GM19099 (cell line): ENCODE measurements around the gene DCAF10.

Experiments used
- POLR2A ChIP-seq: IDR thresholded peaks from 3 replicates; pipeline ENCODE4 v1.6.1; 2011; ENCODE audit warnings: low read depth; ENCODE audit not compliant: insufficient read length; ENCODE audit errors: extremely low read depth

The DCAF10 gene

GRCh38 chr9:37784616-37785483 is 15.7 kb upstream of the DCAF10 start, which contains the start of gene EXOSC3:
Gene EXOSC3, minus strand, starts transcription at chr9:37785064. Its CDS starts 20 bp downstream, at chr9:37785044.
- peak; percentile 96 for TF ChIP-seq POLR2A

GRCh38 chr9:37787059-37787458 is 13.5 kb upstream of the DCAF10 start:
- no peak for TF ChIP-seq POLR2A

DNA sequence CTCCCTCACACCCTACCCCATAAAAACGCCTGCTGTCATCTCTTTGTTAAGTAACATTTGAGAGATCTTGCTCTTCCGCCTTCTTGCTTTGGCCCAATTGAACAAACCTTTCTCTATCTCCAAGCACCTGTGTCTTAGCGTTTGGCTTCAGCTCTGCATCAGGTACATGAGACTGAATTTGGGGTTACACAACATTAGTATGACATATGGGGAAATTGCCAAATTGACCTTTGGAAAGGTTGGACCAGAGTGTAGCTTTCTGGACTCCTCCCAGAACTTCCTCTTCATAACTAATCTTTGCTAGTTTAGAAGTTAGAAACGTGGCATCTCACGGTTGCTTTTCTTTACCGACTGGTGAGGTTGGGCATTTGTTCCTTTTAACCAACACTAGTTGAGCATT is 12.3 kb upstream of the DCAF10 start:
- no peak for TF ChIP-seq POLR2A

DNA sequence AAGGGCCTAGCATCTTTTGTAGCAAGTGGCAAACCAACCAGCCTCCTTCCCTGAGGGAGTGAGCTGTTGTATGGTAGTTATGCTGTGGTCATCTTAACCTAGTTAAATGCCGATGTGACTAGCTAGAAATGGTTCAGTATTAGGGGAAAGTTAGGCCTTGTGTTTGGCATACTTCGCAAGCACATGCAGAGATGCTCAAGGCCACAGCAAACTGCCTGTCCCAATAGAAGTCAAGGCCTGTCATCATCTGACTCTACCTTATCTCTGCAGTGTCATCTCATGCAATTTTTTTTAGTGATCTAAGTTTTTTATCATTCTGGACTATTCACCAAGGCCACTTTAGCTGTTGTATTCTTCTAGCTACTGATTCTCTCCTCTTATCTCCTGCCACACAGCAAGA is 10.5 kb upstream of the DCAF10 start:
- no peak for TF ChIP-seq POLR2A

GRCh38 chr9:37792122-37792521 is 8.5 kb upstream of the DCAF10 start:
- TF ChIP-seq POLR2A = no peak

DNA sequence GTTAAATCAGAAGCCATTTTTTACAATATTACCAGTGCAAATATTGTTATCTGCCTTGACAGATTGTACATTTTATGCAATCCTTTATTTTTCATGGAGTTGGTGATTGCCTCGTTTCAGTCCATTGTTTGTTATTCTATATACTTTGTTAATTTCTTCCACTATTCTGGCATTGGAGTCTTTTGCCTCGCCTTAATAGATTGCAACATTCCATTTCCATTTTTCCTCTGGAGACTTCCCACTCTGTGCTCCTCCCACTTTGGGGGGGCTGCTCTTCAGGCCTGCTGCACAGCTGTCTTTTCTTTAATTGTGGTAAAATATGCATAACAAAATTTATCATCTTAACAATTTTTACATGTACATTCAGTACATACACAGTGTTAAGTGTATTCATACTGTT is 4.4 kb upstream of the DCAF10 start:
- TF ChIP-seq POLR2A = no peak

GRCh38 chr9:37798677-37799076 is 1.9 kb upstream of the DCAF10 start:
- no peak for TF ChIP-seq POLR2A

DNA sequence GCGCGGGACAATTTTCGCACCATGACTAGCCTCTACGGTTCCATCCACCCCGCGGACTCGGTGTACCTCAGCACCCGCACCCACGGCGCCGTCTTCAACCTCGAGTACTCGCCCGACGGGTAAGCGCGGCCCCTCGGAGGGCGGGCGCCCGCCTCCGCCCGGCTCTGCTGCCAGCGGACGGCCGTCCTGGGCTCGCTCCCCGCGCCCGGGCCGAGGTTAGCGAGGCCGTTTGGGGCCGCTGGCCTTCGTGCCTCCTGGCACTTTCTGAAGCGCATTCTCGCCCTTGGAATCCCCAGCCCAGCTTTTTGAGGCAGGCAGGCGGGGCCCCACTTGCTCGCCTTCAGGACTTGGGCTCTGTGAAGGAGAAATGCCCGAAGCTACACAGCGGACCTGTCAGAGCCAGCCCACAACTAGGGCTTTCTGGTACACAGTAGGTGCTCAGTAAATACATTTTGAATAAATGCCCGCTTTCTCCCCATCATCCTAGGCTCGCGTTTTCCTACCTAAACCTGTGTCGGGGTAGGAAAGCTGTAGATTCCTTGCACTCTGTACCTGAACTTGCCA is 772 bp downstream of the DCAF10 start:
- TF ChIP-seq POLR2A = no peak

GRCh38 chr9:37801959-37802711 is 1.5 kb downstream of the DCAF10 start:
- no peak for TF ChIP-seq POLR2A

DNA sequence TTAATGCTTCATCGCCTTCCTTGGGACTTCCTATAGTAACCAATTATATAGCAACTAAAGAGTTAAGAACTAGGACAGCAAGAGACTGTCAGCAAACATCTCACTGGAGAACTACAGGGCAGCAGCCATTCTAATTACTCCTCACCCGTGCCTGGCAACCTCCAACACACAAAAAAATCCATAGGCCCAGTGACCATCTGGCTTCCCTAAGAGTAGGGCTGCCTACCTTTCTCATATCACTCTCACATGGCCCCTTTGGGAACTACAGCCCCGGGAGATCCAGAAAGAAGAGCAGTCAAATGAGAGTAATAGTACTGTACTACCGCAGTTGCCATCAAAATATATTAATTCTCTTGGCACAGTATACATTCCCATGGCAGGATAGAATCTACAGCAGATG is 5.7 kb downstream of the DCAF10 start:
- TF ChIP-seq POLR2A = no peak

DNA sequence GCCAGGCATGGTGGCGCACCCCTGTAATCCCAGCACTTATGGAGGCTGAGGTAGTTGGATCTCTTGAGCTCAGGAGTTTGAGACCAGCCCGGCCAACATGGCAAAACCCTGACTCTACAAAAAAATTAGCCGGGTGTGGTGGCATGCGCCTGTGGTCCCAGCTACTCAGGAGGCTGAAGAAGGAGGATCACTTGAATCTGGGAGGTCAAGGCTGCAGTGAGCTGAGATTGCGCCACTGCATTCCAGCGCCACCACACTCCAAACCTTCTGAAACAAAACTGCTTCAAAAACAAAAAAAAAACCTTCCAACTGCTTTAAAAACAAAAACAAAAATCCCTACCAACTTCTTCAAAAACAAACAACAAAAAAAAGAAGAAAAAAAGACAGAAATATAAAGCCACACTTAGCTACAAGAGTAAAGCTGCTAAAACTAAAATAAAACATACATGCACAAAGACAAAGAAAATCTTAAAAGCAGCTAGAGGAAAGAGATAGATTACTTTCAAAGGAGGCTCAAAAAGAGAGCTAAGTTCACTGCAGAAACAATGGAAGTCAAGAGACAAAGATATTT is 11.4 kb downstream of the DCAF10 start:
- no peak for TF ChIP-seq POLR2A

DNA sequence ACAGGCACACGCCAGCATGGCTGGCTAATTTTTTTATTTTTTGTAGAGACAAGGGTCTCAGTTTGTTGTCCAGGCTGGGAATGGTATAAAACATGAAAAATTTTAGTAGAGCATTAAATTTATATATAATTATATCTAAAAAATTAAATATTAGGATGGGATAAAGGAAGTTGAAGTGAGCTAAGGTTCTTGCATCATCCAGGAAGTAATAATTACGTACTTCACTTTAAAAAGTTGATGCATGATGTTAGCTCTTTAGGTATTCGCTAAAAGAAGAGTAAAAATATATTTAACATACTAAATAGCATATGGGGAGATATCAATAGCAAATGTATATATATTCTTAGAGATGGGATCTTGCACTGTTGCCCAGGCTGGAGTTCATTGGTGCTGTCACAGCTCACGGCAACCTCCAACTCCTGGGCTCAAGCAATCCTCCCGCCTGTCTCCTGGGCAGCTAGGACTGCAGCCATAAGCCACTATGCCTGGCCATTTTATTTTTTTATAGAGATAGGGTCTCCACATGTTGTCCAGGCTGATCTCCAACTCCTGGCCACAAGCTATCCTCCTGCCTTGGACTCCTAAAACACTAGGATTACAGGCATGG is 12.3 kb downstream of the DCAF10 start:
- no peak for TF ChIP-seq POLR2A

DNA sequence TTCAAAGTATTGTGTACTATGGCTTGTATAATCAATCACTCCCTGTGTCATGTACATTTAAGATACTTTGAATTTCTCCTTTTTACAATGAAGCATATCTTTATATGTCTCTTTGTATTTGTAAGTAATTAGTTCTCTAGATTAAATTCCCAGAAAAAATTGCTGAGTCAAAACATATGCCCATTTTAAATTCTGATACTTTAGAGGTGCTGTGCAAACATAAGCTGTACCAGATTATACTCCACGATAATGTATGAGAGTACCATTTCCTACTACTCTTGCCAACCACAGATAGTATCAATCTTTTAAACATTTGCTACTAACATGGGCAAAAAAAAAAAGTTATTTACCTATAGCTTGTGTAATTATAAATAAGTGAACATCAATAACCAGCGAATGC is 18.3 kb downstream of the DCAF10 start:
- no peak for TF ChIP-seq POLR2A

- no peak for TF ChIP-seq POLR2A
These were observed 19.5 kb downstream of the DCAF10 start for GRCh38 chr9:37820142-37820541.
